Measurements from ENCODE around the gene SATB2. TPM values are rescaled to one million over a fixed set of nuclear protein-coding genes. Genes with fewer than 3 reads are reported as not detected.

Gene SATB2
- total RNA-seq, 6 experiments from 2014 or later = 3.3 to 8.5 (median 6.0) TPM

DNA sequence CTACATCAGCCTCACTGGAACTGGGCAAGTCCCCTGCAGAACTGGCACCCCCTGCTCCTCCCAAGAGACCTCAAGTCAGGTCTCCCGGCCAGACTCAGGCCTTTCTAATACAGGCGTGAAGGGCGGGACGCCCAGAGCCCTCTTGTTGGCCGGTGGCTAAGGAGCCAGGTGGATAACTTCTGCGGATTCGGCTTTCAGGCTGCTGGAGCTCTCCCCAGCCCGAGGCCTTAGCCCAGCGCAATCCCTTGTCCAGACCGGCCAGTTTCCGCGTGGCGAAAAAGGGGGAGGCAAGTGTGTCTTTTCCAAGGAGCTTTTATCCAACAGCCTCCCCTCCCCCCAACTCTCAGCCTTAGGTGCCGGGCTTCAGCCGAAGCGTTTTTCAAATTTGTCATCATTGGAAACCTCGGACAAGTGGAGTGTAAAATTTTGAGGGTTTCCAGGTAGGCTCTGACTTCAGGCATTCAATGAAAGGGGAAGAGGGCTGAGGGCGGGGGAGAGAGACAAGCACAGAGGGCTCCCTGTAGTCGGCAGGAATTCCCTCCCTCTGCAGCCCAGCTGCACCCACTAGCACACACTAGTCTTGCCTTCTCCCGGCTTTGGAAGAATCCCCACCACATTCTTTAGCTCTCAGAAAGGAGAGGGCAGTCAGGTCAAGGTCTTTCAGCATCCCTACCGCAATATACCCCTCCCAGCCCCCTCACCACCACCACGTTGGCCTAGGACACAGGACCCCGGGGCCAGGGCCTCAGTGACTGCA, 9.5 kb upstream of the SATB2 start:
- TF ChIP-seq, protein P1, sequence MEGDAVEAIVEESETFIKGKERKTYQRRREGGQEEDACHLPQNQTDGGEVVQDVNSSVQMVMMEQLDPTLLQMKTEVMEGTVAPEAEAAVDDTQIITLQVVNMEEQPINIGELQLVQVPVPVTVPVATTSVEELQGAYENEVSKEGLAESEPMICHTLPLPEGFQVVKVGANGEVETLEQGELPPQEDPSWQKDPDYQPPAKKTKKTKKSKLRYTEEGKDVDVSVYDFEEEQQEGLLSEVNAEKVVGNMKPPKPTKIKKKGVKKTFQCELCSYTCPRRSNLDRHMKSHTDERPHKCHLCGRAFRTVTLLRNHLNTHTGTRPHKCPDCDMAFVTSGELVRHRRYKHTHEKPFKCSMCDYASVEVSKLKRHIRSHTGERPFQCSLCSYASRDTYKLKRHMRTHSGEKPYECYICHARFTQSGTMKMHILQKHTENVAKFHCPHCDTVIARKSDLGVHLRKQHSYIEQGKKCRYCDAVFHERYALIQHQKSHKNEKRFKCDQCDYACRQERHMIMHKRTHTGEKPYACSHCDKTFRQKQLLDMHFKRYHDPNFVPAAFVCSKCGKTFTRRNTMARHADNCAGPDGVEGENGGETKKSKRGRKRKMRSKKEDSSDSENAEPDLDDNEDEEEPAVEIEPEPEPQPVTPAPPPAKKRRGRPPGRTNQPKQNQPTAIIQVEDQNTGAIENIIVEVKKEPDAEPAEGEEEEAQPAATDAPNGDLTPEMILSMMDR (IDR thresholded peaks at IDR 0.05) = no peak
- no peak for TF ChIP-seq POLR2A (IDR thresholded peaks at IDR 0.05)
- no peak overlapping the region for H3K4me3 ChIP-seq
- H3K4me1 ChIP-seq = peaks cover 0 to 30% (median 10%) of the 10 kb centered on the region in 4 donors
- no peak overlapping the region for H3K27ac ChIP-seq
- H3K36me3 ChIP-seq = no peaks in the 10 kb centered on the region
- H3K27me3 ChIP-seq = peaks cover 16 to 70% of the 10 kb centered on the region in 2 donors
- WGBS (ENCODE audit: insufficient coverage, low coverage, low lambda C conversion rate, missing lambda C conversion rate) = 8% methylated on average over 17 of the region's 23 CpGs
- DNase-seq (no peak), ATAC-seq (no peak)
- no peaks in the 10 kb centered on the region for H3K9me3 ChIP-seq
- intact Hi-C loops (cut with DNase I) = no loop called here

DNA sequence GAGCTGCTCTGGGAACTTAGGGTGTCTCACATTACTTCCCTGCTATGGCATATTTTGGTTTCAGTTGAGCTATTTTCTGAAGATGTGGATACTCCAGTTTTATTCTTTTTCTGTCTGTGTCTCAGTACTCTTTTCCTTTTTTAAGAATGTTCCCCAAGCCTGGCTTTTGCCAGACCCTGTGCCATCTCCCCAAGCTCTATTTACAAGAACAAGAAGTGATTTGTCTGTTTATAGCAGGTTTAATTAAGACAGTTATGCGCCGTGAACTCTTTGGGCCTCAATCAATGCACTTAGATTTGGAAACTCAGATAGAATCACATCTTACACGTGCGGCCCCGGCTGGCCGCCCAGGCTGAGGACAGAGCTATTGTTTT, 8.9 kb upstream of the SATB2 start:
- Histone ChIP-seq H3K9me3 (no peaks in the 10 kb centered on the region), H3K36me3 (no peaks in the 10 kb centered on the region), H3K4me1 (peaks cover 0 to 30% (median 10%) of the 10 kb centered on the region in 4 donors), H3K27ac (no peak overlapping the region), H3K27me3 (peaks cover 16 to 71% of the 10 kb centered on the region in 2 donors), H3K4me3 (no peak overlapping the region)
- TF ChIP-seq, protein P1 (IDR thresholded peaks at IDR 0.05) = no peak
- TF ChIP-seq POLR2A (IDR thresholded peaks at IDR 0.05) = no peak
- ATAC-seq (no peak), DNase-seq (no peak)
- intact Hi-C loops (cut with DNase I) = no loop called here
- whole genome bisulfite sequencing (ENCODE audit: insufficient coverage, low coverage, low lambda C conversion rate, missing lambda C conversion rate) = 11% methylated on average over 6 of the region's 6 CpGs

DNA sequence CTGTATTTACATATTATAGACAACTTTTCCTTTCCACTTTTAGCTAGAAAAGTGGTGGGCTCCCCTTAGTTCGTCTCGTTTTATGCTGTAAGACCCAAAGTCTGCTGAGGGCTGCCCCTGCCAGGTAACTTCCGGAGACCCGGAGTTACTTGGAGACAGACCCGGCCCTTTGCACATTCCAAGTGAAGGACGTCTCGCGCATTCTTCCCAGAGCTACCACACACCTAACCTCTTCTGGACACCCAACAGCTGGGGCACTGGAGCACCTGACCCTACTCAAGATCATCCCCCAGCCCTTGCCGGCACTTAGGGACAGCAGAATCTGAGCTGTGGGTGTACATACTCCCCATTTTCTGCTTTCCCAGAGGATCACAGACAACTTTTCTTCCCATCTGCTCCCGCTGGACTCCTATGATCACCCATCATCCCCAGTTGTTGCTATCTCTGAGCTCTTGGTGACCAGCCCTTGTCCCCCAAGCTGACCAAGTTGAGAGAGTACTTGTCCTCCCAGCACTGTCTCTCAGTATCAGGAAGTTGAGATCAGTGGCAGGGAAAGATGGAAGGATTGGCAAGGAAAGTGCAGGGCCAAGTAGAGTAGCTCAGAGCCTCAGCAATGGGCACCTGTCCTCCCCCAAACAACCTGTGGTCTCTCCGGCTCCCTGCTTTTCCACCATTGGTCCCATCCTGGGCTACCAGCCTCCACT, 8.4 kb upstream of the SATB2 start:
- DNase-seq (no peak), ATAC-seq (no peak)
- no peaks in the 10 kb centered on the region for H3K9me3 ChIP-seq
- no peaks in the 10 kb centered on the region for H3K36me3 ChIP-seq
- H3K4me3 ChIP-seq = no peak overlapping the region
- TF ChIP-seq, protein P1 (IDR thresholded peaks at IDR 0.05) = no peak
- TF ChIP-seq POLR2A (IDR thresholded peaks at IDR 0.05) = no peak
- WGBS (ENCODE audit: insufficient coverage, low coverage, low lambda C conversion rate, missing lambda C conversion rate) = 12% methylated on average over 11 of the region's 11 CpGs
- intact Hi-C loops (cut with DNase I) = no loop called here
- peaks cover 0 to 28% (median 7%) of the 10 kb centered on the region in 4 donors for H3K4me1 ChIP-seq
- H3K27ac ChIP-seq = no peak overlapping the region
- peaks cover 16 to 71% of the 10 kb centered on the region in 2 donors for H3K27me3 ChIP-seq

DNA sequence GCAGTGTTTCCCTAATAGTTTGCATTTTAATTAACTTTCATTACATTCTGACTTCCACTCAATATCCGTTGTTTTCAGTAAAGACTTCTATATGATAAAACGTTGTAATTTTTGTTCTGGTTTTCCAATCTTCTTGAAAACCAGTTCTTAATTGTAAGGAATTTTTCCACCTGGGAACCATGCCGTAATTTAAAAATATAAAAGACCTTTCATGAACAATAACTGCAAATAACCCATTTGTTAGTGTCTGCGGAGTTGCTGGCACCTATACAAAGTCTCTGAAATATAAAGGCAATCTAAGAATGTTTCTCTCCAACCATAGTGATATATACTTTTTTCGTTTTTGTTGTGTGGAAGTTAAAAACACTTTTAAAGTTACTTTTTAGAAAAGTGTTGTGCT, 7.7 kb upstream of the SATB2 start:
- ATAC-seq = no peak

More for the DNA sequence above, 7.7 kb upstream of the SATB2 start:
- Histone ChIP-seq H3K27me3 (peaks cover 19 to 71% of the 10 kb centered on the region in 2 donors), H3K36me3 (no peaks in the 10 kb centered on the region), H3K9me3 (no peaks in the 10 kb centered on the region), H3K4me3 (no peak overlapping the region), H3K27ac (no peak overlapping the region), H3K4me1 (peaks cover 0 to 21% (median 6%) of the 10 kb centered on the region in 4 donors)
- WGBS (ENCODE audit: insufficient coverage, low coverage, low lambda C conversion rate, missing lambda C conversion rate) = 11% methylated on average over 5 of the region's 5 CpGs
- no peak for TF ChIP-seq POLR2A (IDR thresholded peaks at IDR 0.05)
- intact Hi-C loops (cut with DNase I) = no loop called here
- DNase-seq = no peak

Measured in right lobe of liver (tissue), 6 donors.